A549 (cell line): ENCODE measurements around the gene CDKN2C. TPM values are rescaled to one million over a fixed set of nuclear protein-coding genes. Genes with fewer than 3 reads are reported as not detected.

Experiments used
- polyA plus RNA-seq, 4 experiments: library from polyadenylated mRNA; depleted of rRNA in 3 of 4; stranded (reverse); fragments of >200 nt; fragmentation: RNase III in 1 of 4; extraction: RNeasy Plus Mini Kit Qiagen cat#74134 plus additional on column Dnase treatment in 1 of 4; gene quantifications; 2 replicates in 3 of 4; 3 replicates in 1 of 4; pipeline ENCODE4 v1.2.3, GENCODE V29; 2011 to 2017

CDKN2C gene
- polyA plus RNA-seq, 2 of the 4 experiments (the other 2 are of a cell fraction): 13.0 to 17.7 TPM

Other genes with a start within 250 kb of the CDKN2C start
- gene FAF1, start 10.0 kb upstream of the CDKN2C start, polyA plus RNA-seq (2011; rRNA removed): 46.2 and 57.5 TPM in 2 replicates
- gene FAF1, start 10.0 kb upstream of the CDKN2C start, polyA plus RNA-seq (2017; fragmentation: RNase III; extraction: RNeasy Plus Mini Kit Qiagen cat#74134 plus additional on column Dnase treatment): 29.9 to 31.7 TPM (median 31.2 TPM) in 3 replicates
- gene C1orf185, start 132.0 kb downstream of the CDKN2C start, polyA plus RNA-seq (2011; rRNA removed): not detected in 2 replicates
- not detected in 3 replicates for gene C1orf185, start 132.0 kb downstream of the CDKN2C start, polyA plus RNA-seq (2017; fragmentation: RNase III; extraction: RNeasy Plus Mini Kit Qiagen cat#74134 plus additional on column Dnase treatment)